GM21390 (cell line): ENCODE results near the gene ARHGAP15.
A peak's percentile ranks its signal among the peaks of the same experiment; 100 is the strongest.

Experiments
- ATAC-seq: cut with Tn5 transposase; IDR thresholded peaks from one replicate; pipeline ENCODE4 v1.9.1; 2021; ENCODE audit not compliant: unreplicated experiment

Gene ARHGAP15

GRCh38 chr2:143169105-143169504 is 39.9 kb downstream of the ARHGAP15 start:
- no peak for ATAC-seq

GRCh38 chr2:143171817-143172216 is 42.6 kb downstream of the ARHGAP15 start:
- ATAC-seq: no peak

- no peak for ATAC-seq
These were observed 46.2 kb downstream of the ARHGAP15 start for GRCh38 chr2:143175438-143175837.

GRCh38 chr2:143176606-143177005 is 47.4 kb downstream of the ARHGAP15 start:
- ATAC-seq: peak; percentile 31

- ATAC-seq: peak; percentile 95
These were observed 48.0 kb downstream of the ARHGAP15 start for GRCh38 chr2:143177096-143177786.

- no peak for ATAC-seq
These were observed 52.3 kb downstream of the ARHGAP15 start for GRCh38 chr2:143181494-143181893.

- ATAC-seq: no peak
These were observed 53.4 kb downstream of the ARHGAP15 start for GRCh38 chr2:143182649-143183048.

GRCh38 chr2:143183804-143184463 is 54.7 kb downstream of the ARHGAP15 start:
- ATAC-seq: peak; percentile 68

GRCh38 chr2:143186876-143187275 is 57.7 kb downstream of the ARHGAP15 start:
- no peak for ATAC-seq

- no peak for ATAC-seq
These were observed 61.2 kb downstream of the ARHGAP15 start for GRCh38 chr2:143190431-143190830.

- ATAC-seq: no peak
These were observed 62.9 kb downstream of the ARHGAP15 start for GRCh38 chr2:143192106-143192505.

- ATAC-seq: no peak
These were observed 63.5 kb downstream of the ARHGAP15 start for GRCh38 chr2:143192716-143193115.

GRCh38 chr2:143193121-143193520 is 63.9 kb downstream of the ARHGAP15 start:
- no peak for ATAC-seq

GRCh38 chr2:143195511-143195910 is 66.3 kb downstream of the ARHGAP15 start:
- ATAC-seq: no peak

- no peak for ATAC-seq
These were observed 74.8 kb downstream of the ARHGAP15 start for GRCh38 chr2:143204062-143204461.

- ATAC-seq: no peak
These were observed 76.0 kb downstream of the ARHGAP15 start for GRCh38 chr2:143205106-143205764.

GRCh38 chr2:143209570-143210445 is 80.6 kb downstream of the ARHGAP15 start:
- ATAC-seq: no peak

- ATAC-seq: no peak
These were observed 81.2 kb downstream of the ARHGAP15 start for GRCh38 chr2:143210446-143210819.

GRCh38 chr2:143217512-143218115 is 88.4 kb downstream of the ARHGAP15 start:
- no peak for ATAC-seq

- ATAC-seq: no peak
These were observed 89.4 kb downstream of the ARHGAP15 start for GRCh38 chr2:143218621-143219020.

- ATAC-seq: no peak
These were observed 90.0 kb downstream of the ARHGAP15 start for GRCh38 chr2:143219266-143219665.
